Stimulated activated CD8-positive, alpha-beta memory T cell treated with anti-CD3 and anti-CD28 coated beads, Interleukin-15, amount 100 ng/mL, for 4 hours (primary cell): ENCODE measurements around the gene CARF.
"Not testable (repeated sequence)": the region's sequence is repeated elsewhere in the genome, so short reads cannot be mapped to it uniquely, and the experiment has no call there.

Experiments used
- DNase-seq, 2 donors: peaks; one replicate each; pipeline ENCODE4 v3.0.0-alpha.2; 2020; ENCODE audit warnings: low read depth in 2 of 2

CARF gene, protein sequence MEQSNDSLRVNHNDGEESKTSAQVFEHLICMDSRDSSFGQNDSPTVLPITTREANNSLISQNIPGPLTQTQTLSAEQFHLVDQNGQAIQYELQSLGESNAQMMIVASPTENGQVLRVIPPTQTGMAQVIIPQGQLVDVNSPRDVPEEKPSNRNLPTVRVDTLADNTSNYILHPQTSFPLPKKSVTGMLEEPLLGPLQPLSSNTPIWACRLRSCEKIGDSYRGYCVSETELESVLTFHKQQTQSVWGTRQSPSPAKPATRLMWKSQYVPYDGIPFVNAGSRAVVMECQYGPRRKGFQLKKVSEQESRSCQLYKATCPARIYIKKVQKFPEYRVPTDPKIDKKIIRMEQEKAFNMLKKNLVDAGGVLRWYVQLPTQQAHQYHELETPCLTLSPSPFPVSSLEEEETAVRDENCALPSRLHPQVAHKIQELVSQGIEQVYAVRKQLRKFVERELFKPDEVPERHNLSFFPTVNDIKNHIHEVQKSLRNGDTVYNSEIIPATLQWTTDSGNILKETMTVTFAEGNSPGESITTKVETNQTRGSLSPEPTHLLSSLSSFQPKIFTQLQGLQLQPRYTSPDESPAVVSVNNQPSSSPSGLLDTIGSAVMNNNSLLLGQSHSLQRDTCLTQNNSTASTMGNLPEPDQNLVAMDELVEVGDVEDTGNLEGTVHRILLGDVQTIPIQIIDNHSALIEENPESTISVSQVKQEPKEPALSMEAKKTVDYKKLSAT

DNA sequence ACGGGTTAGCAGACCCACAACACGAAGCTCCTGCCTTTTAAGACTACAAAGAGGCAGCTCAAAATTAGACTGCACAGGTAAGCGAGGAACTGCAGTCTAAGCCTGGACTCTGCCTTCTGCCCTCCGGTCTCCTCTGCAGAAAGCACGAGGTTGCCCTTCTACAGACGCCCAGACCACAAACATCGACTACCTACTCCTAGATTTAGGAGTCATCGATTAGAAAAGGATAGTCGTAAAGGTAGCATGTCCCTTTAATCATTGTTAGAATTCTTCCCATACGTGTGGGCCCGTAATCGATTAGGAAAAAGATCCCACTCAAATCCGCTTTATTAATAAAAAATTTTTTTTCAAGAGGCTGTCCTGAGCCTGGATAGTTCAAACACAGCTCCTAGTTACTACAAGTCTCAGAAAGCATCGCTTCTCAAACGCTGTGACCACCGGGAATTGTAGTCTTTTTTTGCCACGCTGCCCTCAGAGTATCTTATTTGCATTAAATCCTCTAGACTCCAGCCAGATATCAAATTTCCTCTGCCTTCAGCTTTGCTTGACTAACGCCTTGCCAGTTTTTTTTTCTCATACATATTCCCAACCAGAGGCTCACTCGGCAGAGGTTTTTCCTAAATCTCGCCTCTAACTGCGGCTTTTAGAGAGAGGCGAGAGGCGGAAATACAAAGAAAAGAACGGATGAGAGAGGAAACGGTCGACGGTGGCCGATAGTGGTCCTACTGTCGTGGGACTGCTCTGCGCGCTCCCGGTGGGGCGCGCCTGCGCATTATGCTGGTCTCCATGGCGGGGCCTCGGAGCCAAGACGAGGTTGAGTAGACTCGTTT is at the start of gene CARF, which contains the start of gene WDR12:
Gene CARF, plus strand, starts transcription at position 764 of the 830 bp plus-strand sequence. CDS start 29,628 bp downstream, outside the sequence.
Gene WDR12, minus strand, starts transcription at position 162 of the 830 bp plus-strand sequence. CDS start 197 bp downstream, outside the sequence.
- DNase-seq = peak; percentile 73 to 82

DNA sequence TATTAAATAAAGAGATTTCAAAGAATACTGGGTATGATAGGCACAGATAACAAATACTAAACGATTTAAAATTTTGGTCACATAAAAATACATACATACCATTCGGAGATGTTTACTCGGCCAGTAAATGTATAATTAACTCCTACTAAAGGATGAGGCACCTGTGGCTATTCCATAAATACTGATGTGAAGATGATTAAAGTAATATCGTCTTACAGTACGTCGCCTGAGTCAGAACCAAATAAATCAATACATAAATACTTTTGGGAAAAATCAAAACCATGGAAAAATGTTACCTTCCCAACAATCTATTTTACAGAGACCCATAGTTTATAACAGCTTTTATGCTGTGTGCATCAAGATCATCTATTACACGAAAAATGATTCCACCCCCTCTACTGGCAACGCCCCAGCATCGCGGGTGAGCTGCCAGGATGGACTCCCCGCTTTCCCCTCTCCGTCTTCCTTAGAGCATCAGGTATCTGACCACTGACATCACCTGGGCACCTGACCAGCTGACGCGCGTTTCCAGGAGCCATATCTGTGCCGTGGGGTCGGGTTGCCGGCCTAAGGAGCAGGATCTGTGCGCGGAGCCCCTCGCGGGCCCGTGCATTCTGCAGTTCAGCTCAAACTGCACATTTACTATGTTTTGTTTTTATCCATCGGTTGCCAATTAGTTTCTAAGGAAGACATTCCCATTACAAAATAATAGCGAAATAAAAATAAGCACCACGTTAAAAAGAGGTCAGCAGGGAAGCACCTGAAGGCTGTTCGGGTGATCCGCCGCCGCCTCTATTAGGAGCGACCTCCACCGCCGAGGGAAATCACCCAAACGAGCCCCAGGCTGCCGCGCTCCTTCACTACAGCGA is 41.4 kb upstream of the CARF start:
- peak; percentile 24 to 25 for DNase-seq

DNA sequence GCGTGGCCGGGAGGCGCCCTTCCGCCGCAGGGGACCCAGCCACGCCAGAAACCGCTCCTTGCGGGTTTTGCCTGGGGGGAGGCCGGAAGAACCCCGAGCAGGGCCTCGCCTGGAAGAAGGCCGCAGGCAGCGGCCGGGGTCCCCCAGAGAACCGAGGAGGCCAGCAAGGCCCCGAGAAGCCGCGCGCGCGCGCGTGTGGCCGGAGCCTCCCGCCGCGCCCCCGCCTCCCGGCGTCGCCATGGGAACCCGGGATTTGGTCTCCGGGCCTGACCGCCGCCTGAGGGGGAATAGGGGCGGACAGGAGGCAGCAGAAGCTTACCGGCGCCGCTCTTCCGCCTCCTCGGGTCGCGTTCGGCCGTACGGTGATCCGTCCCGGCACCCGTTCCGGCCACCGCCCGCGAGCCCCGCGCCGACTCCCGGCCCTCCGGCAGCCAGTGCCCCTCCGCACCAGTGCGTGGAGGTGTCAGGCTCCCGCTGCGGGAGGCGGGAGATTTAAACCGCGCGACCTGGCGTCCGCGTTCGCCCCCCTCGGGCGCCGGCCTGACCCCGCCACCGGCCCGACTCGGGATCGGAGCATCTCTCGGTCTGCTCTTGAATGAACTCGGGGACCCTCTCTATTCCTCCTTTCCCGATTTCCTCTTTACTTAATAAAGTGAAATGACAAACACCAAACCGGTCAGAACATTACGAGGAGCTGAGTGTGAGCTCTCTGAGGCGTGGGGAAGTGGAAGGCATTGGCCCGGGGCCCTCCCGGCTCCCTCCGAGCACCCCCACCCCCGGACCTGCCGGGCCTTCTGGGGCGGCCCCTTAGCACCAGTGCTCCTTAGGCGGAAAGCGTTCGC is 40.6 kb upstream of the CARF start, which contains the start of gene ICA1L:
Gene ICA1L, minus strand, starts transcription at position 467 of the 842 bp plus-strand sequence. CDS start 42,757 bp downstream, outside the sequence.
- peak; percentile 19 to 26 for DNase-seq

DNA sequence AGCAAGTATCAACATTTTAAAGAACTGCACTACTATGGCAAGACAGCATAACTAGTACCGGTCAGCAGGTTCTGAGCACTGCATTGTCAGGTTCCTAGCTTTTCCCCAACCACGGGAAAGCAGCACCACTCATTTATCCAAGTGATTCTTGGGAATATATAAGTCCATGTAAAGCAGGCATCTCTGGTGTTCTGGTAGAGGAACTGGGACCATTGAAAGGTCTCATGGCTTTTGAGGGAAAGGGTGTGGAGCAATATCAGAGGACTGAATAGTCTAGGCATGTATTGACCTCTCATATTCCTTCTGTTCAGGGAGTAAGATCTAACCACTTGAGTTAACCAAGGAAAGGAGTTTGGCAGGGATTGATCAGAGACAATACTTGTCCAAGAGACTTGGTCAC is 34.4 kb upstream of the CARF start:
- DNase-seq = no peak

DNA sequence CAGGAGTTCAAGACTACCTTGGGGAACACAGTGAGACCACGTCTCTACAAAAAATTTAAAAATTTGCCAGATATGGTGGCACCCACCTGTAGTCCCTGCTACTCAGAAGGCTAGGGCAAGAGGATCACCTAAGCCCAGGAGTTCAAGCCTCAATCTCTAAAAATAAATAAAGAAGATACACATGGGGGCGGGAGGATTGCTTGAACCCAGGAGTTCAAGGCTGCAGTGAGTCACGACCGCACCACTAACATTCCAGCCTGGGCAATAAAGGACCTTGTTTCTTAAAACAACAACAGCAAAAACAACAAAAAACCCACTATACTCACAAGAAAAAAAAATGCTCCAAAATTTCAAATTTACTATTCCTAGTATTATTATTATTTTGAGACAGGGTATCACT is 30.5 kb upstream of the CARF start:
- no peak for DNase-seq

DNA sequence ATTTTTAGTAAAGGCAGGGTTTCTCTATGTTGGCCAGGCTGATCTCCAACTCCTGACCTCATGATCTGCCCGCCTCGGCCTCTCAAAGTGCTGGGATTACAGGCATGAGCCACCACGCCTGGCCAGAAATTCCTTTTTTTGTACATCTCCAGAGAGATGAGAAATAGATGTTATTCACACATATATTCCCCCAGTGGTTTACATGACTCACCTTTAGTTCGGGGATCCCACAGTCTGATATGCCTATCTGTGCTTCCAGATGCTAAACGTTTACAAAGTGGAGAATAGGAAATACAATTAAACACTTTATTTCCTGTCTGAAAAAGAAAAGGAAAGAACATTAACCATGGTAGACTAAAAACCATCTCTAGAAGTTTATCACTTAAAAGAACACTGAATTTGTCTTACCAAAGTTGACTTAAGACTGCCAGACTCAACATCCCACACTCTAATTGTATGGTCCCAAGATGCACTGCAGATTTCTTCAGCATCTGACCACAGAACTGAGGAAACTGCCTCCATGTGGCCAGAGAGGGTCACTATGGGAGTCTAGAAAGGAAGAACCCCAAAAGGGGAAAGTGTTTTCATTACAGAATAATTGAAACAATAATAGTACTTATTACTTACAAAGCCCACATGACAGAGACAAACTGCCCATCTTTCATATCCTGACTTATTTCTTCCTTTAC is 27.9 kb upstream of the CARF start:
- DNase-seq = no peak

DNA sequence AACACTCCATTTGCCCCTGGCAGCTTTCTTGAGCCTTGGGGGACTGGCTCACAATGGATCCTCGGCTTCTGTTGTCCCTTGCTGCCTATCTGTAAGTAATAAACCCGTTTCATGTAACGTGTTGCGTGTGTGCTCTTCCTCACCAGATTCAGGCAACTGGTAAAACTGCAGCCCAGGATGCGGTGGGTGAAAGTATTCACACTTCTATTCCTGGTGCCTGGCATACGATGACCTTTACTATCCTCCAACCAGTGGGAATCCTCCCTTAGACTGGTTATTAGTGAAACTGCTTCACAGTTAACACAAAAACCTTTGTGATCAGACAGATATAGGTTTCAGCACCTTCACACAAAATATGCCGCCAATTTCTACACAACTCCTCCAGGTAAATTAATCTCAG is 26.9 kb upstream of the CARF start:
- DNase-seq = no peak

DNA sequence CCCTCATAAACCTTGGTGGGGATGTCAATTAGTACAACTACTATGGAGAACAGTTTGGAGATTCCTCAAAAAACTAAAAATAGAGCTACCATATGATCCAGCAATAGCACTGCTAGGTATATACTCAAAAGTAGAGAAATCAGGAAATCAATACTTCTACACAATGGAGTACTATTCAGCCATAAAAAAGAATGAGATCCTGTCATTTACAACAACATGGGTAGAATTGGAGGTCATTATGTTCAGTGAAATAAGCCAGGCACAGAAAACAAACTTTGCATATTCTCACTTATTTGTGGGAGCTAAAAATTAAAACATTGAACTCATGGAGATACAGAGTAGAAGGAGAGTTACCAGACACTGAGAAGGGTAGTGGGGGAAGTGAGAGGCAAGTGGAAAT is 6.6 kb upstream of the CARF start:
- DNase-seq = not testable (repeated sequence)

DNA sequence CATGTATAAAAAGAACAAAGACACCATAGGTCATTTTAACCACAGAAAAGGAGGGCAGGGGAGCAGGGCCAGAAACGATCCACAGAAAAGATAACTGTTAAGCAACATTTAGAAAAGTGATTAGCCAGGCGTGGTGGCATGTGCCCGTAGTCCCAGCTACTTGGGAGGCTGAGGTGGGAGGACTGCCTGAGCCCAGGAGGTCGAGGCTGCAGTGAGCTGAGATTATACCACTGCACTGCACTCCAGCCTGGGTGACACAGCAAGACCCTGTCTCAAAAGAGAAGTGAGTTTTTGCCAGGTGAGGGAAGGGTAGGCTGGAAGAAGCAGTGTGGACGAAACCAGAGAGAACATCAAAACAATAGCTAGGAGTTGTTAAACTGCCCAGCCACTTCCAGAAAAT is 3.9 kb upstream of the CARF start:
- no peak for DNase-seq

DNA sequence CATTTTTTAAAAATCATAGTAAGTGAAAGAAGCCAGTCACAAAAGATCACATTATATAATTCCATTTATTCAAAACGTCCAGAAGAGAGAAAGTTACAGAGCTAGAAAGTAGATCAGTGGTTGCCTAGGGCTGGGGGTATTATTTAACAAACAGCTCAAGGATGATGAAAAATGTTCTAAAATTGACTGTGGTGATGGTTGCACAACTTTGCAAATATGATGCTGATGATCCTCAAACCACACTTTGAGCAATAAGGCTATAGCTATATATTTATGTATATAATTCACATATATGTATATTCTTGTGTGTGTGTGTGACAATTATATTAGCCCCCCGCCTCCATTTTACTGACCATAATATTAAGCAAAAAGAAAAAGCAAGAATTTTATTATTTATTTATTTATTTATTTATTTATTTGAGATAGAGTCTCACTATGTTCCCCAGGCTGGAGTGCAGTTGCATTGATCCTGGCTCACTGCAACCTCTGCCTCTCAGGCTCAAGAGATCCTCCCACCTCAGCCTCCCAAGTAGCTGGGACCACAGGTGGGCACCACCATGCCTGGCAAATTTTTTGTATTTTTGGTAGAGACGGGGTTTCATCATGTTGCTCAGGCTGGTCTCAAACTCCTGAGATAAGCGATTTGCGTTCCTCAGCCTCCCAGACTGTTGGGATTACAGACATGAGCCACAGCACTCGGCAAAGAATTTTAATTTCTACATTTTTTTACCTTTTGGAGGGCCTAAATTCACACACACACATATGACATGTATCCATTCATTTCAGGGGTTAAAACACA is 2.5 kb upstream of the CARF start:
- no peak for DNase-seq

DNA sequence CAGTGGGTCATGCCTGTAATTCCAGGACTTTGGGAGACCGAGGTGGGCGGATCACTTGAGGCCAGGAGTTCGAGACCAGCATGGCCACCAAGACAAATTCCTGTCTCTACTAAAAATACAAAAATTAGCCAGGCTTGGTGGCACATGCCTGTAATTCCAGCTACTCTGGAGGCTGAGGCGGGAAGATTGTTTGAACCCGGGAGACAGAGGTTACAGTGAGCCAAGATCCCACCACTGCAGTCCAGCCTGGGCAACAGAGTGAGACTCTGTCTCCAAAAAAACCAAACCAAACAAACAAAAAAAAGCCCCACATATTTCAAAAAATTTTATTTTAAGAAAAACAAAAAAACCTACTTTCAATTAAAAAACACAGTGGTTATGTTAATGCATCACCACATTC is 1.8 kb upstream of the CARF start:
- DNase-seq = not testable (repeated sequence)

DNA sequence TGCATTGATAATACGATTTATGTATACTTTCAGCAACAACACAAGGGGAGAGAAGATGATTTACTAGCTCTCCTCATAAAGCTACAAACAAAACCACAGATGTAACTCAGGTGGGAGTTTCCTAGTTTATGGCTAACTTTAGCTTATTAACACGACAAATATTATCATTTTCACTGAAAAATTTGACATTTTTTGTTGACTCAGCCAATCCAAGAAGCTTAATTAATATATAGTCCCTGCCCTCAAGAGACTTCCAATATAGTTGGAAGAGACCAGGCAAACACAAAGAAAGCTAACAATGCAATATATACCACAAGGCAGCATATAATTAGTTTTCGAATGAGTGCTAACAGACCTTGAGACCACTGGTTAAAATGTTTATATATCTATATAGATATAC is 1.4 kb upstream of the CARF start:
- DNase-seq = no peak

DNA sequence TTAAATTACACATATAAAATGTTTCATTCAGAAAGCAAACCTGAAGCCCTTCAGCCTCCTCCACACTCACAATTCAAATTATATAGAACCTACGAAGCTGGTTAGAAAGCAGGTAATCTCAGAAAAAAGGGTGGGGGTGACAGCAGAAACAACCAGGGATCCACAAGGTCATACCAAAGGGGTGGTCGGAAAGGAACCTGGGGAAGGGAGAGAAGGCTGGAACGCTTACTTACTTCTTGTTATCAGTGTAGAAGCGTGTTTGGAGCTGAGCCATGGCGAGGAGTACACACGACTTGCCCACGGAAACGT is 918 bp upstream of the CARF start:
- DNase-seq = no peak

DNA sequence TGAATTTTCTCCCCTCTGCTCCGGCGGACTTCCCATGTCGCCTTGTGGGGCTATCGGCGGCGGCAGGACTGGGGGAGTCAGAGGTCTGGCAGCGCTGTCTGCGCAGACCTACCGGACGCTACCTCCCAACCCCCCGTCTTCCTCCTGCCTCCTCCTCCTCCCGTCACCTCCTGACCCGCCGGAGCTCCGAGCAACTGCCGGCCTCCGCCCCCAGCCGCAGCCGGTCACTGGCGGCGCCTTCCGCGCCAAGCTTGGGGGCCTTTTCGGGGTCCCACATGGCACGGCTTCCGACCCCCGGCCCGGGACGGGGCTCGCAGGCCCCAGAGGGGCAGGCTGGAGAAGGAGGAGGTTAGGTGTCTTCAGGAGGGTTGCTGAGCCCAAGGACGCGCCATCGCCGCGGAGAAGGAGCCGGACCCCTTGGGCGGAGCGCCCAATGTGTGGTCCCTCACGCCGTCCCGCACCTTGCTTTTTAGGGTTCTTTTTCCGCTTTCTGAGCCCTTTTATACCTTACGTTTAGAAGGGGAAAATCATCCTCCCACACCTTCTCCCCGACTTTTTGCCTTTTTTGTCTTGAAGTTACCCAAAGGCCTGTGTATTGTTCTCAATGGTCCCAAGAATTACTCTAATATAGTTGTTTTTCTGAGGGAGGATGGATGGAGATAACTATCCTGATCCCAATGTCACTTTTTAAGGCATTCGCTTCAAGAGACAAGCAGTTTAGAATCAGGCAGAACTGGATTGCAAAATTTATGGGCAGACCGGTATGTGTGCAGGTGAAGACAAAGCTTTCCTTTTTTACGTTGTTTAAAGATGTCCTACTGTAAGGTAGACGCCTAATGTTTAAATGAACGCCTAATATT is 497 bp downstream of the CARF start:
- not testable (repeated sequence) for DNase-seq

DNA sequence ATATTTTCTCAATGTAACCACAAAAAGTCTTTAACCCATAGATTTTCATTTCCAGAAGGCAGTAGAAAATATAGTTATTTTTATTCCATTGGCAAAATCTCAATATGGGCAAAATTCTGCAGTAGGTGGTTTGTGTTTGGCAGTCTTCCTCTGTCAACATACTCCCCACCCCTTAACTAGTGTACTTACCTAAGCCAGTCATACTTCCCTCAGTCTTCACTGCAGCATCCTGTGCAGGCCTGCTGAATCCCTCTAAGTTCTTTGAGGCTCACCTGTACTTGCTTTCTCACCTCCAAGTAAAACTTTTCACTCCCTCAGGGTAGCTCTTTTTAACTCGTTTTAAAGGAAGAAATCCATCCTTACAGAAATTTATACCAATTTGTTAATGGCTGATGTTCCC is 6.8 kb downstream of the CARF start:
- DNase-seq = no peak

DNA sequence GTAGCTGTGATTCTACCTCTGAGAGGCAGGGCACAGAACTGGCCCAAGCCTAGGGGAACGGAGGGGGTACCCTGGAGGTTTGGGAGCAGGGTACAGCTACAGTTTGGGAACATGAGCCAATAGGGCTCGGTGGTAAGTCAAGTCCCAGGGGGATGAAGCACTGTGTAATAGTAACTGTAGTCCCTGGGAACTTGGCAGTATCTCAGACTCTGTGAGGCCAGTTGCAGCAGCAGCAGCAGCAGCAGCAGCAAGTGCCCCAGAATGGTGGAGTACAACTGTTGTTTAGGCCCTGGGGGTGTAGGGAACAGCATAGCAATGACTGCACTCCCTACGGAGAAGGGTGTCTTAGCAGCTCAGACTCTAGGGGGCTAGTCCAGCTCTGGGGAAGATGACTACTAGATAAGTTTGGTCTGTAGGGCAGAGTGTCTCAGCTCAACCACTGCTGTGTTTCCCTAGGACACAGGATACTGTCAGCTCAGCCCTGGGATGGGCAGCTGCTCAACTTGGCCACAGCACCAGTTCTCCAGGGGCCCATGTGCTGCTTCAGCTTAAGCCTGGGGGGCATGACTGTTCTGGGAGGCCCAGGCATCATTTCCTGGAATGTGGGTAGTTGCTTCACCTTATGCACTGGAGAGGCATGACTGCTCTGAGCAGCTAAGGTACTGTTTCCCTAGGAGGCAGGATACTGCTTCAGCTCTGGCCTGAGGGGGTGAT is 20.5 kb downstream of the CARF start:
- DNase-seq = no peak

DNA sequence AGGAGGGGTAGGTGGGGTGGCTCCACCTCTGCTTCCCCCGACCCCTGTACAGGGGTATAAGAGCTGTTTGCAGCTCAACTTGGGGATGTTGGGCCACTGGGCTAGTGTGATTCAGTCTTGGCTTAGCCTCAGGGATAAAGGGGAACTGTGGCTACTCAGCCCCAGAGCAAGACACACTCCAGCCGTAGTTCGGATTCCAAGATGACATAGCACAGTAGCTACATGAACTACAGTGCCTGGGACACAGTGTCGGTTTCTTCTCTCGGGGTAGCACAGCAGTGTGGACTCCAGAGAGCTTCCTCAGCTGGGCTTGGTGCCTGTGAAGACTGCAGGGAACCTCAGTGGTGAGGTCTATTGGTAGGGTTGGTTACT is 21.1 kb downstream of the CARF start:
- no peak for DNase-seq
